ENCODE results near the gene C1orf21. TPM values are rescaled to one million over a fixed set of nuclear protein-coding genes. Genes with fewer than 3 reads are reported as not detected.

Gene C1orf21
- total RNA-seq, 2 donors from 2014 or later = 68.1 to 81.1 TPM

DNA sequence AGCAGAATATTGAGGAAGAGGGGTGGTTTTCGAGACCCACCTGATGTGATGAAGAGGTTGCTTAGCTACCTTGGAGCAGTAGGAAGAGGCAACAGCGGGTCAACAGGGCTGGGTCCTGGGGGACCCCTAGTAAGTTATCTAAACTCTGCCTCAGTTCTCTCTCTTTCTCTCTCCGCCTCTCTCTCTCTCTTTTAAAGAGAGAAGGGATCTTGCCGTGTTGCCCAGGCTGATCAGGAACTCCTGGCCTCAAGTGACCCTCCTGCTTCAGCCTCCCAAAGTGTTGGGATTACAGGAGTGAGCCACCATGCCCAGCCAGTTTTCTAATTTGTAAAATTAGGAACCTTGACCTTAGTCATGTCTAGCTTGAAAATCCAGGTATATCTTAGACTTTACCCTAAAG lies 77.9 kb downstream of the C1orf21 start:
- Histone ChIP-seq H3K36me3 (no peaks in the 10 kb centered on the region), H3K9ac (ENCODE audit: low read depth in 2 of 2, low read length in 2 of 2) (no peak overlapping the region), H3K27ac (no peak overlapping the region), H3K9me3 (no peaks in the 10 kb centered on the region), H3K4me3 (no peak overlapping the region), H3K27me3 (no peaks in the 10 kb centered on the region), H3K4me1 (no peaks in the 10 kb centered on the region)
- DNase-seq = no peak
- TF ChIP-seq, protein P1, sequence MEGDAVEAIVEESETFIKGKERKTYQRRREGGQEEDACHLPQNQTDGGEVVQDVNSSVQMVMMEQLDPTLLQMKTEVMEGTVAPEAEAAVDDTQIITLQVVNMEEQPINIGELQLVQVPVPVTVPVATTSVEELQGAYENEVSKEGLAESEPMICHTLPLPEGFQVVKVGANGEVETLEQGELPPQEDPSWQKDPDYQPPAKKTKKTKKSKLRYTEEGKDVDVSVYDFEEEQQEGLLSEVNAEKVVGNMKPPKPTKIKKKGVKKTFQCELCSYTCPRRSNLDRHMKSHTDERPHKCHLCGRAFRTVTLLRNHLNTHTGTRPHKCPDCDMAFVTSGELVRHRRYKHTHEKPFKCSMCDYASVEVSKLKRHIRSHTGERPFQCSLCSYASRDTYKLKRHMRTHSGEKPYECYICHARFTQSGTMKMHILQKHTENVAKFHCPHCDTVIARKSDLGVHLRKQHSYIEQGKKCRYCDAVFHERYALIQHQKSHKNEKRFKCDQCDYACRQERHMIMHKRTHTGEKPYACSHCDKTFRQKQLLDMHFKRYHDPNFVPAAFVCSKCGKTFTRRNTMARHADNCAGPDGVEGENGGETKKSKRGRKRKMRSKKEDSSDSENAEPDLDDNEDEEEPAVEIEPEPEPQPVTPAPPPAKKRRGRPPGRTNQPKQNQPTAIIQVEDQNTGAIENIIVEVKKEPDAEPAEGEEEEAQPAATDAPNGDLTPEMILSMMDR (IDR thresholded peaks at IDR 0.05) = no peak
- intact Hi-C loops (cut with DNase I) = no loop called here

- Histone ChIP-seq H3K4me3 (no peak overlapping the region), H3K9ac (ENCODE audit: low read depth in 2 of 2, low read length in 2 of 2) (no peak overlapping the region), H3K27me3 (no peaks in the 10 kb centered on the region), H3K4me1 (no peaks in the 10 kb centered on the region), H3K36me3 (no peaks in the 10 kb centered on the region), H3K27ac (no peak overlapping the region), H3K9me3 (no peaks in the 10 kb centered on the region)
- TF ChIP-seq, protein P1 (IDR thresholded peaks at IDR 0.05) = no peak
- intact Hi-C loops (cut with DNase I) = no loop called here
- DNase-seq = no peak
These were observed 78.8 kb downstream of the C1orf21 start for GRCh38 chr1:184465489-184466146.

- Histone ChIP-seq H3K9ac (ENCODE audit: low read depth in 2 of 2, low read length in 2 of 2) (no peak overlapping the region), H3K36me3 (no peaks in the 10 kb centered on the region), H3K9me3 (no peaks in the 10 kb centered on the region), H3K27ac (no peak overlapping the region), H3K4me3 (no peak overlapping the region), H3K27me3 (no peaks in the 10 kb centered on the region), H3K4me1 (no peaks in the 10 kb centered on the region)
- intact Hi-C loops (cut with DNase I) = no loop called here
- TF ChIP-seq, protein P1 (IDR thresholded peaks at IDR 0.05) = no peak
- no peak for DNase-seq
These were observed 80.5 kb downstream of the C1orf21 start for GRCh38 chr1:184467295-184467694.

DNA sequence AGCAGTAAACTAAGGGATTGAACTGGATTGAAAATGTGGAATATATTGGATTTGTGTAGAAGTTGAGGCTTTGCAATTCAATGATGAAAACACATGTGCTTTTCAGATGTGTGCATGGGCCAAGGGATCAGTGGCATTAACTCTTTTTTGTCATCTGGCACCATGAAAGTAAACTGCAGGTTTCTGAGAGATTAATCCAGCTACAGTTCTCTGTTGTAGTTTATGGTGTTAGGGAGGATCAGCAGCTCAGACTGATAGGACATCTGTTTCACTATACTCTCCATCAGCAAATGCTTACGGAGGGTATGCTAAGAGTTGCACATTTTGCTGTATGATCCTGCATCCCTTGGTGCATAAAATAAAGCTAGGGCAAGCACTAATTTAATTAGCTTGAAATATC lies 82.6 kb downstream of the C1orf21 start:
- H3K27ac ChIP-seq = no peak overlapping the region
- intact Hi-C loops (cut with DNase I) = no loop called here
- no peak overlapping the region for H3K4me3 ChIP-seq
- H3K36me3 ChIP-seq = no peaks in the 10 kb centered on the region
- no peaks in the 10 kb centered on the region for H3K9me3 ChIP-seq
- TF ChIP-seq, protein P1 (IDR thresholded peaks at IDR 0.05) = no peak
- no peak for DNase-seq
- no peaks in the 10 kb centered on the region for H3K4me1 ChIP-seq
- no peaks in the 10 kb centered on the region for H3K27me3 ChIP-seq
- H3K9ac ChIP-seq (ENCODE audit: low read depth in 2 of 2, low read length in 2 of 2) = no peak overlapping the region

- no peak overlapping the region for H3K27ac ChIP-seq
- no peaks in the 10 kb centered on the region for H3K9me3 ChIP-seq
- no peak for DNase-seq
- H3K4me1 ChIP-seq = no peaks in the 10 kb centered on the region
- no peak overlapping the region for H3K9ac ChIP-seq (ENCODE audit: low read depth in 2 of 2, low read length in 2 of 2)
- H3K27me3 ChIP-seq = no peaks in the 10 kb centered on the region
- TF ChIP-seq, protein P1 (IDR thresholded peaks at IDR 0.05) = no peak
- intact Hi-C loops (cut with DNase I) = no loop called here
- no peak overlapping the region for H3K4me3 ChIP-seq
- no peaks in the 10 kb centered on the region for H3K36me3 ChIP-seq
These were observed 84.9 kb downstream of the C1orf21 start for GRCh38 chr1:184471686-184472085.
